ENCODE measurements around the gene ZNF609. TPM values are rescaled to one million over a fixed set of nuclear protein-coding genes. Genes with fewer than 3 reads are reported as not detected.

The ZNF609 gene
- total RNA-seq, 1 experiment from 2014 or later: 49.0 TPM

- peaks cover 23% of the 10 kb centered on the region for H3K36me3 Mint-ChIP-seq (ENCODE audit: insufficient read depth, unreplicated experiment)
- intact Hi-C loops (cut with micrococcal nuclease): no loop called here
- ChIA-PET CTCF (interaction anchor here (0.6 to 1.5 kb wide), 2 partner anchors 200 to 208 kb away, joined by 3 to 6 read pairs; no protein-coding TSS in a partner anchor), POLR2A (interaction anchor here (0.6 to 3.3 kb wide), 11 partner anchors 11 to 281 kb away, joined by 3 to 26 read pairs (median 3); partner anchors contain the start of genes PPIB, TRIP4 and ZNF609)
- peak overlapping the region; percentile 67 for H3K4me3 Mint-ChIP-seq (ENCODE audit: unreplicated experiment)
- H3K27ac Mint-ChIP-seq (ENCODE audit: low read depth, unreplicated experiment): peak overlapping the region; percentile 80
- peak; percentile 91 for DNase-seq (ENCODE audit: unreplicated experiment)
- BruUV-seq (replicated peaks): TSS peak; percentile 87
- TF ChIP-seq CTCF (IDR thresholded peaks at IDR 0.05; ENCODE audit: unreplicated experiment): no peak
- no peaks in the 10 kb centered on the region for H3K27me3 Mint-ChIP-seq (ENCODE audit: insufficient read depth, unreplicated experiment)
- peaks cover 26% of the 10 kb centered on the region for H3K4me1 Mint-ChIP-seq (ENCODE audit: insufficient read depth, unreplicated experiment)
- no peaks in the 10 kb centered on the region for H3K9me3 Mint-ChIP-seq (ENCODE audit: unreplicated experiment)
Measured at GRCh38 chr15:64443747-64444621, 16.4 kb upstream of the ZNF609 start.

GRCh38 chr15:64444836-64445235, 15.5 kb upstream of the ZNF609 start:
- Mint-ChIP-seq H3K4me3 (ENCODE audit: unreplicated experiment) (peak overlapping the region; percentile 67), H3K4me1 (ENCODE audit: insufficient read depth, unreplicated experiment) (peaks cover 26% of the 10 kb centered on the region), H3K27ac (ENCODE audit: low read depth, unreplicated experiment) (peak overlapping the region; percentile 80), H3K27me3 (ENCODE audit: insufficient read depth, unreplicated experiment) (no peaks in the 10 kb centered on the region), H3K36me3 (ENCODE audit: insufficient read depth, unreplicated experiment) (peaks cover 32% of the 10 kb centered on the region), H3K9me3 (ENCODE audit: unreplicated experiment) (no peaks in the 10 kb centered on the region)
- ChIA-PET POLR2A (interaction anchor here (0.5 to 3.3 kb wide), 8 partner anchors 12 to 806 kb away, joined by 3 to 26 read pairs (median 4); partner anchors contain the start of genes PPIB, TRIP4 and ZNF609), CTCF (interaction anchor here (1.2 to 1.5 kb wide), 2 partner anchors 37 to 207 kb away, joined by 5 to 6 read pairs; no protein-coding TSS in a partner anchor)
- TF ChIP-seq CTCF (IDR thresholded peaks at IDR 0.05; ENCODE audit: unreplicated experiment): no peak
- TSS peak; percentile 69 for BruUV-seq (replicated peaks)
- DNase-seq (ENCODE audit: unreplicated experiment): no peak
- intact Hi-C loops (cut with micrococcal nuclease): no loop called here

- no TSS peak for BruUV-seq (replicated peaks)
- Mint-ChIP-seq H3K4me3 (ENCODE audit: unreplicated experiment) (no peak overlapping the region), H3K9me3 (ENCODE audit: unreplicated experiment) (no peaks in the 10 kb centered on the region), H3K27ac (ENCODE audit: low read depth, unreplicated experiment) (peak overlapping the region; percentile 55), H3K36me3 (ENCODE audit: insufficient read depth, unreplicated experiment) (peaks cover 36% of the 10 kb centered on the region), H3K4me1 (ENCODE audit: insufficient read depth, unreplicated experiment) (peaks cover 19% of the 10 kb centered on the region), H3K27me3 (ENCODE audit: insufficient read depth, unreplicated experiment) (no peaks in the 10 kb centered on the region)
- no peak for TF ChIP-seq CTCF (IDR thresholded peaks at IDR 0.05; ENCODE audit: unreplicated experiment)
- intact Hi-C loops (cut with micrococcal nuclease): no loop called here
- CTCF ChIA-PET: interaction anchor here (1.5 kb wide), 1 partner anchor 212 kb away, joined by 3 read pairs; no protein-coding TSS in a partner anchor
- POLR2A ChIA-PET: interaction anchor here (2.7 kb wide), 1 partner anchor 11 kb away, joined by 12 read pairs; the partner anchor contains the start of gene ZNF609
- no peak for DNase-seq (ENCODE audit: unreplicated experiment)
Measured at GRCh38 chr15:64447536-64448315, 12.7 kb upstream of the ZNF609 start.

Data from MCF 10A (cell line).